ENCODE results near the gene ADAMTSL2. TPM values are rescaled to one million over a fixed set of nuclear protein-coding genes. Genes with fewer than 3 reads are reported as not detected.

ADAMTSL2 gene
- total RNA-seq, 1 donor from 2014 or later, result 0.16 TPM

DNA sequence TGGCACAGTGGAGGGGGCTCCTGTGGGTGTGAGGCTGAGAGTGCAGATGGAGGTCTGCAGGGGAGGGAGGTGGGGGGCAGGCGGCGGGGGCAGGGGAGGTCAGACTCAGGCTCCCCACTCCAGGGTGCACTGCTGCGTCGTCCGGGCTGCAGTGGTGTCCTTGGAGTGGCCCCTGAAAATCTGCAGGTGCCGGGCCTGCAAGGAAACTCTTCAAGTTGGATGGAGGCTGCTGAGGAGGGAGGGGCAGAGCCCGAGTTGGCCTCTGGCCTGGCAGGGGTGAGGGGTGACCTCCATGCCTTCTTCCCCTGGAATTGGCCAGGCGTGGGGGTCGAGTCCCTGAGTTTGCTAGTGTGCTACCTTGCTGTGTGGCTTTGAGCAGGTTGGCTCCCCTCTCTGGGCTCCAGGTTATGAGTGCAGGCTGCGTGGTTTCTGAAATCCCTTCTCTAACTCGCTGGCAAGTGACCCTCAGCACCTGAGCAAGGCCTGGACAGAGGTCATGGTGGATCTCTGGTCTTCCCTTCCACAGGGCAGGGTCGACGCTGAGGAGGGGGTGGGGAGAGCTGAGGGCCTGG lies 888 bp downstream of the ADAMTSL2 start:
- Mint-ChIP-seq H3K36me3 (ENCODE audit: low read depth) (no peaks in the 10 kb centered on the region), H3K4me1 (peaks cover 17% of the 10 kb centered on the region), H3K27ac (ENCODE audit: unreplicated experiment) (no peak overlapping the region), H3K9me3 (no peaks in the 10 kb centered on the region), H3K27me3 (ENCODE audit: low read depth) (peaks cover 15% of the 10 kb centered on the region), H3K4me3 (no peak overlapping the region)
- DNase-seq (ENCODE audit: low read depth, low spot score), result no peak
- TF ChIP-seq, protein P1, sequence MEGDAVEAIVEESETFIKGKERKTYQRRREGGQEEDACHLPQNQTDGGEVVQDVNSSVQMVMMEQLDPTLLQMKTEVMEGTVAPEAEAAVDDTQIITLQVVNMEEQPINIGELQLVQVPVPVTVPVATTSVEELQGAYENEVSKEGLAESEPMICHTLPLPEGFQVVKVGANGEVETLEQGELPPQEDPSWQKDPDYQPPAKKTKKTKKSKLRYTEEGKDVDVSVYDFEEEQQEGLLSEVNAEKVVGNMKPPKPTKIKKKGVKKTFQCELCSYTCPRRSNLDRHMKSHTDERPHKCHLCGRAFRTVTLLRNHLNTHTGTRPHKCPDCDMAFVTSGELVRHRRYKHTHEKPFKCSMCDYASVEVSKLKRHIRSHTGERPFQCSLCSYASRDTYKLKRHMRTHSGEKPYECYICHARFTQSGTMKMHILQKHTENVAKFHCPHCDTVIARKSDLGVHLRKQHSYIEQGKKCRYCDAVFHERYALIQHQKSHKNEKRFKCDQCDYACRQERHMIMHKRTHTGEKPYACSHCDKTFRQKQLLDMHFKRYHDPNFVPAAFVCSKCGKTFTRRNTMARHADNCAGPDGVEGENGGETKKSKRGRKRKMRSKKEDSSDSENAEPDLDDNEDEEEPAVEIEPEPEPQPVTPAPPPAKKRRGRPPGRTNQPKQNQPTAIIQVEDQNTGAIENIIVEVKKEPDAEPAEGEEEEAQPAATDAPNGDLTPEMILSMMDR (conservative IDR thresholded peaks at IDR 0.05), result no peak

DNA sequence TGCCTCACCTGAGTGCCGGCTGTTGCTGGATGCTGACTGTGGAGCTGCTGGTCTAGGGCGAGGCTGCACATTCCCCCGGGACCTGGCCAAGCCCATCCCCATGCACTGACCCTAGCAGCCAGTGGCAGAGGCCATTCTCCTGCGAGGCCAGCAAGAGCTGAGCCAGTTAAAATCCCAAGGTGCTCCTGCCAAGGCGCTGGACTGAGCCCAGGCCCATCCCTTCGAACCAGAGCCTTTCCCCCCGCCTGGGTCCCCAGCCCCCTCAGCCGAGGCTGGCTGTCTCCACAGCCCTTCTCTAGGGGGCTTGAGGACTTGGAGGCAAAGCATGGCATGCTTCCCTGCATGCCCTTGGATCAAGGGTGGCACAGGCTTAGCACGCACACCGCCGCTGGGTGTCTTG lies 1.6 kb downstream of the ADAMTSL2 start:
- TF ChIP-seq, protein P1 (conservative IDR thresholded peaks at IDR 0.05), result no peak
- H3K9me3 Mint-ChIP-seq, result no peaks in the 10 kb centered on the region
- peaks cover 18% of the 10 kb centered on the region for H3K4me1 Mint-ChIP-seq
- DNase-seq (ENCODE audit: low read depth, low spot score), result no peak
- H3K36me3 Mint-ChIP-seq (ENCODE audit: low read depth), result no peaks in the 10 kb centered on the region
- no peak overlapping the region for H3K27ac Mint-ChIP-seq (ENCODE audit: unreplicated experiment)
- H3K27me3 Mint-ChIP-seq (ENCODE audit: low read depth), result peaks cover 15% of the 10 kb centered on the region
- H3K4me3 Mint-ChIP-seq, result no peak overlapping the region

DNA sequence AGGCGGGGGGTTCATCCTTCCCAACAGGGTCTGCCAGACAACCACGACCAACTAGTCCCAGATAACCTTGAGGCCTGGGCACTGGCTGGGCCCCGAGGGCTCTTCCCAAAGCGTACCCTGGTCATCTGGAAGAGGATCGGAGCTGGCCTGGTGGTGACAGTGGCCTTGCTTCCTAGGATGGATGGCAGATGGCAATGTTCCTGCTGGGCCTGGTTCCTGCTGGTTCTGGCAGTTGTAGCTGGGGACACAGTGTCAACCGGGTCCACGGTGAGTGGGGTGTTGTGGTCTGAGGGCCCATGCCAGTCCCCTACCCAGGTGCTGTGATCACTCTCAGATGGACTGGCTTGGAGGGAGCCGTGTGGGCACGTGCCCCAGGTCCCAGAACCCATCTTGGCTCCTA lies 2.0 kb downstream of the ADAMTSL2 start:
- no peak for DNase-seq (ENCODE audit: low read depth, low spot score)
- Mint-ChIP-seq H3K27me3 (ENCODE audit: low read depth) (peaks cover 15% of the 10 kb centered on the region), H3K9me3 (no peaks in the 10 kb centered on the region), H3K27ac (ENCODE audit: unreplicated experiment) (no peak overlapping the region), H3K36me3 (ENCODE audit: low read depth) (no peaks in the 10 kb centered on the region), H3K4me3 (no peak overlapping the region), H3K4me1 (peaks cover 18% of the 10 kb centered on the region)
- TF ChIP-seq, protein P1 (conservative IDR thresholded peaks at IDR 0.05), result no peak

DNA sequence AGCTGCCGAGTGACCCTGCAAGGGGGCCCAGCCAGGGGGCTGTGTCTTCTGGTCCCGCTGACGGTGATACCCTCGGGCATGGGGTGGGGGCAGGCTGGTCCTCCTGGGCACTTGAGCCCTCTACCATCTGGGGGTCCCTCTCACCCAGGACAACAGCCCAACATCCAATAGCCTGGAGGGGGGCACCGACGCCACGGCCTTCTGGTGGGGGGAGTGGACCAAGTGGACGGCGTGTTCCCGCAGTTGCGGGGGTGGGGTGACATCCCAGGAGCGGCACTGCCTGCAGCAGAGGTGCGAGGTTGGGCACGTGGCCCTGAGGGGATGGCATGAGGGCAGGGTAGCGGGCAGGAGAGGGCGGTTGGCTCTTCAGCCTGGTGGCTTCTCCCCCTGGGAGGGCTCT lies 2.8 kb downstream of the ADAMTSL2 start:
- DNase-seq (ENCODE audit: low read depth, low spot score), result no peak
- H3K27me3 Mint-ChIP-seq (ENCODE audit: low read depth), result peaks cover 15% of the 10 kb centered on the region
- no peaks in the 10 kb centered on the region for H3K9me3 Mint-ChIP-seq
- TF ChIP-seq, protein P1 (conservative IDR thresholded peaks at IDR 0.05), result no peak
- no peaks in the 10 kb centered on the region for H3K36me3 Mint-ChIP-seq (ENCODE audit: low read depth)
- no peak overlapping the region for H3K4me3 Mint-ChIP-seq
- H3K27ac Mint-ChIP-seq (ENCODE audit: unreplicated experiment), result no peak overlapping the region
- peaks cover 18% of the 10 kb centered on the region for H3K4me1 Mint-ChIP-seq

DNA sequence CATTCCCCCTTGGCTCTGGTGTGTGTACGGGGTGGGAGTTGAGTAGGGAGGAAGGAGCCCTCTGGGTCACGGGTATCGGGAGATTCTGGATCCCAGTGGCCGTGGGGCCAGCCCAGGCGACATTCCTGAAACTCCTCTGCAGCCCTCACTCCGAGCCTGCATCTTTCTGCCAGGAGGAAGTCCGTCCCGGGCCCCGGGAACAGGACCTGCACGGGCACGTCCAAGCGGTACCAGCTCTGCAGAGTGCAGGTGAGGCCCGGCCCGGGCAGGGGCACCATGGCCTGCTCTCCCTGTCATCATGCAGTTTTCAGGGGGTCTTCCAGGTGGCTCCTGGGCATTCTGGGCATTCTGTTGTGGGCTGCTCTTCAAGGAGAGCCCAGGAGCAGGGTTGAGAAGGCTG lies 3.7 kb downstream of the ADAMTSL2 start:
- Mint-ChIP-seq H3K4me1 (peaks cover 16% of the 10 kb centered on the region), H3K27me3 (ENCODE audit: low read depth) (peaks cover 11% of the 10 kb centered on the region), H3K4me3 (no peak overlapping the region), H3K27ac (ENCODE audit: unreplicated experiment) (no peak overlapping the region), H3K9me3 (no peaks in the 10 kb centered on the region), H3K36me3 (ENCODE audit: low read depth) (no peaks in the 10 kb centered on the region)
- TF ChIP-seq, protein P1 (conservative IDR thresholded peaks at IDR 0.05), result no peak
- no peak for DNase-seq (ENCODE audit: low read depth, low spot score)
